Keratinocyte (primary cell): ENCODE results near the gene MMP21. TPM values are rescaled to one million over a fixed set of nuclear protein-coding genes. Genes with fewer than 3 reads are reported as not detected.

ENCODE experiments used
- DNase-seq: peaks from one replicate; pipeline ENCODE4 v3.0.0-alpha.2; 2011; ENCODE audit warnings: low read depth, missing footprints, low spot score
- FAIRE-seq: peaks from 2 replicates; lab custom pipeline; 2011; peaks lifted over from hg19 to GRCh38; lab: Jason Lieb, UNC
- H2AFZ ChIP-seq: 2 replicates; pipeline ENCODE4 v1.6.0; 2012; ENCODE audit warnings: low read length, control low read depth, inconsistent platforms; ENCODE audit not compliant: control insufficient read depth
- H3K27ac ChIP-seq: 2 replicates; pipeline ENCODE4 v1.5.1; 2011; ENCODE audit warnings: low read length; ENCODE audit not compliant: control insufficient read depth, insufficient read depth
- H3K27me3 ChIP-seq: 3 replicates; pipeline ENCODE4 v1.6.0; 2011; ENCODE audit warnings: low read length; ENCODE audit not compliant: control insufficient read depth, insufficient read depth; ENCODE audit errors: extremely low read depth
- H3K36me3 ChIP-seq, 2 experiments: 2 replicates in 1 of 2; 3 replicates in 1 of 2; pipeline ENCODE4 v1.5.1; 2011; ENCODE audit warnings: low read length in 2 of 2, mild to moderate bottlenecking in 1 of 2; ENCODE audit not compliant: control insufficient read depth in 2 of 2, insufficient read depth in 2 of 2; ENCODE audit errors: extremely low read depth in 1 of 2
- H3K4me1 ChIP-seq: 3 replicates; pipeline ENCODE4 v1.5.1; 2011; ENCODE audit warnings: low read length; ENCODE audit not compliant: control insufficient read depth, insufficient read depth; ENCODE audit errors: extremely low read depth
- H3K4me2 ChIP-seq: 3 replicates; pipeline ENCODE4 v1.6.0; 2011; ENCODE audit warnings: low read depth, low read length; ENCODE audit not compliant: control insufficient read depth, insufficient read depth; ENCODE audit errors: extremely low read depth
- H3K4me3 ChIP-seq, 3 experiments: fragments of 200-600 bp in 1 of 3; sonication (generic) in 1 of 3; 2 replicates in 2 of 3; 3 replicates in 1 of 3; pipeline ENCODE4 v1.5.1; 2011 to 2016; ENCODE audit warnings: low read length in 3 of 3, mild to moderate bottlenecking in 3 of 3, control low read depth in 2 of 3, inconsistent platforms in 1 of 3, low read depth in 1 of 3, mixed read lengths in 1 of 3, mixed run types in 1 of 3, moderate library complexity in 1 of 3; ENCODE audit not compliant: control insufficient read depth in 2 of 3, insufficient read depth in 2 of 3; ENCODE audit errors: extremely low read depth in 1 of 3
- H3K79me2 ChIP-seq: 2 replicates; pipeline ENCODE4 v1.6.0; 2012; ENCODE audit warnings: low read length; ENCODE audit not compliant: control insufficient read depth, insufficient read depth
- H3K9ac ChIP-seq: 3 replicates; pipeline ENCODE4 v1.6.0; 2011; ENCODE audit warnings: low read length; ENCODE audit not compliant: control insufficient read depth, insufficient read depth; ENCODE audit errors: extremely low read depth
- H3K9me1 ChIP-seq: 3 replicates; pipeline ENCODE4 v1.6.0; 2011; ENCODE audit warnings: low read length; ENCODE audit not compliant: control insufficient read depth, insufficient read depth; ENCODE audit errors: extremely low read depth
- H3K9me3 ChIP-seq: 2 replicates; pipeline ENCODE4 v1.5.1; 2012; ENCODE audit warnings: low read depth, low read length; ENCODE audit not compliant: control insufficient read depth
- H4K20me1 ChIP-seq: 3 replicates; pipeline ENCODE4 v1.6.0; 2011; ENCODE audit warnings: low read length; ENCODE audit not compliant: control insufficient read depth, insufficient read depth; ENCODE audit errors: extremely low read depth
- EZH2 ChIP-seq: IDR thresholded peaks from one replicate; pipeline ENCODE4 v1.6.1; 2012; ENCODE audit warnings: inconsistent platforms, mild to moderate bottlenecking, low read length, moderate library complexity
- dilution Hi-C: fragments of 300-500 bp; cut with MboI; formaldehyde crosslinking; loops from one replicate; pipeline ENCODE4 v1.7.0; 2020; ENCODE audit warnings: low sequenced_read_pairs; ENCODE audit not compliant: extremely low pct_ligation_motif_present
- polyA plus RNA-seq, 5 experiments: library from polyadenylated mRNA; depleted of rRNA in 3 of 5; stranded (reverse) in 3 of 5; stranded (forward) in 1 of 5; unstranded in 1 of 5; fragments of >200 nt; gene quantifications; 1 replicate in 1 of 5; 2 replicates in 3 of 5; 3 replicates in 1 of 5; pipeline versions ENCODE4 v1.2.1 to v1.2.3, GENCODE V29; 2011 to 2012; ENCODE audit warnings: missing spikeins in 2 of 5, low read depth in 1 of 5, low replicate concordance in 1 of 5
- TF ChIP-seq, protein P1 (sequence below), 3 experiments: IDR thresholded peaks in 1 of 3; conservative IDR thresholded peaks in 1 of 3; optimal IDR thresholded peaks in 1 of 3; 2 replicates in 2 of 3; 3 replicates in 1 of 3; pipeline versions ENCODE3 to v1.5.1; 2011; ENCODE audit warnings: low read length in 3 of 3, mild to moderate bottlenecking in 3 of 3, moderate library complexity in 2 of 3, control low read depth in 1 of 3, inconsistent platforms in 1 of 3; ENCODE audit not compliant: insufficient read depth in 2 of 3; ENCODE audit errors: extremely low read depth in 1 of 3

Gene MMP21
- polyA plus RNA-seq, 1 donor (not counting 4 experiments of a cell fraction or from before 2014, with no cell fraction given) = not detected

DNA sequence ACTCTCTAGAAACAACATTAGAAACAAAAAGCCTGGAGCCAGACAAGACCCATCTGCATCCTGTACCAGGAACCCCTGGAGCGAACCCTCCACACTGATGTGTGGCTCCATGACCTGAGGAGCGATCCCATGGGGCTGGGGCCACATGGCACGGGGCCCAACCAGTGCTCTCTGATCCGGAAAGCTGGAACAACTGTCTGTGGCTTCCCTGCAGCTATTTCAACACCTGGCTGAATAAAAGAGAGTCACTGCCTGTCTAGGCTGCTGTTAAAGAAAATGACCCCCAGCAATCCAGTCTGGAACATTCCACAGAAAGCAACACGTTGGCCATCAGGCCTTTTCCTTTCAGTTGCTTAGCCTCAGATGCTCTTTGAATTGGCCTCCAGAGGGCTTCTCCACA is 26.5 kb upstream of the MMP21 start:
- no peaks in the 10 kb centered on the region for H3K9me3 ChIP-seq
- dilution Hi-C loops = no loop called here
- H3K4me3 ChIP-seq = no peak overlapping the region
- peaks cover 7% of the 10 kb centered on the region for H3K4me1 ChIP-seq
- no peak overlapping the region for H2AFZ ChIP-seq
- no peak overlapping the region for H3K9ac ChIP-seq
- H3K36me3 ChIP-seq = peaks cover 8 to 16% of the 10 kb centered on the region in 2 experiments
- no peak for DNase-seq
- H3K27ac ChIP-seq = no peak overlapping the region
- H3K79me2 ChIP-seq = no peaks in the 10 kb centered on the region
- TF ChIP-seq, protein P1, sequence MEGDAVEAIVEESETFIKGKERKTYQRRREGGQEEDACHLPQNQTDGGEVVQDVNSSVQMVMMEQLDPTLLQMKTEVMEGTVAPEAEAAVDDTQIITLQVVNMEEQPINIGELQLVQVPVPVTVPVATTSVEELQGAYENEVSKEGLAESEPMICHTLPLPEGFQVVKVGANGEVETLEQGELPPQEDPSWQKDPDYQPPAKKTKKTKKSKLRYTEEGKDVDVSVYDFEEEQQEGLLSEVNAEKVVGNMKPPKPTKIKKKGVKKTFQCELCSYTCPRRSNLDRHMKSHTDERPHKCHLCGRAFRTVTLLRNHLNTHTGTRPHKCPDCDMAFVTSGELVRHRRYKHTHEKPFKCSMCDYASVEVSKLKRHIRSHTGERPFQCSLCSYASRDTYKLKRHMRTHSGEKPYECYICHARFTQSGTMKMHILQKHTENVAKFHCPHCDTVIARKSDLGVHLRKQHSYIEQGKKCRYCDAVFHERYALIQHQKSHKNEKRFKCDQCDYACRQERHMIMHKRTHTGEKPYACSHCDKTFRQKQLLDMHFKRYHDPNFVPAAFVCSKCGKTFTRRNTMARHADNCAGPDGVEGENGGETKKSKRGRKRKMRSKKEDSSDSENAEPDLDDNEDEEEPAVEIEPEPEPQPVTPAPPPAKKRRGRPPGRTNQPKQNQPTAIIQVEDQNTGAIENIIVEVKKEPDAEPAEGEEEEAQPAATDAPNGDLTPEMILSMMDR (optimal IDR thresholded peaks at IDR 0.05 in 1 of 3, IDR thresholded peaks at IDR 0.05 in 1 of 3, conservative IDR thresholded peaks at IDR 0.05 in 1 of 3; ENCODE audit: extremely low read depth in 1 of 3, insufficient read depth in 2 of 3, low read length in 3 of 3) = no peak
- no peak for TF ChIP-seq EZH2
- H3K27me3 ChIP-seq = no peaks in the 10 kb centered on the region
- no peak overlapping the region for H3K4me2 ChIP-seq
- no peak for FAIRE-seq
- H3K9me1 ChIP-seq = no peaks in the 10 kb centered on the region
- H4K20me1 ChIP-seq = no peaks in the 10 kb centered on the region

DNA sequence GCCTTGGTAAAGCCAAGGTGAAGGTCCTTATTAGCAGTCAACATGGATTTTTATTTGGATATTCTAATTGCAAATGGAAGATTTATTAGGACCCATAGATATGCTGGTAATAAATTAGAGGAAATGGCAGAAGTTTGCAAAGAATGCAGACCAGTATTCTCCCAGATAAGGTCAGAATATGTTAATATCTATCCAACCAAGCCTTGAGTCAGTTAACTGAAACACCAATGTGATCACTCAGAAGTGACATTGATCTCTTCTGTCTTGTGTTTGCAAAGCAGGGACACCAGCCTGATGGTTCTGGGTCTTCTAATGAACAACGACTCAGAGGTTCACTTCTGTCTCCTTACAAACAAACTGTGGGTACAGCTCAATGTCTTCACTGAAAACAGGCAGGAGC is 26.0 kb upstream of the MMP21 start:
- H3K36me3 ChIP-seq = peaks cover 5 to 14% of the 10 kb centered on the region in 2 experiments
- no peaks in the 10 kb centered on the region for H3K9me3 ChIP-seq
- TF ChIP-seq, protein P1 (optimal IDR thresholded peaks at IDR 0.05 in 1 of 3, IDR thresholded peaks at IDR 0.05 in 1 of 3, conservative IDR thresholded peaks at IDR 0.05 in 1 of 3; ENCODE audit: extremely low read depth in 1 of 3, insufficient read depth in 2 of 3, low read length in 3 of 3) = no peak
- TF ChIP-seq EZH2 = no peak
- H2AFZ ChIP-seq = no peak overlapping the region
- no peaks in the 10 kb centered on the region for H3K79me2 ChIP-seq
- H3K4me3 ChIP-seq = no peak overlapping the region
- H3K27me3 ChIP-seq = no peaks in the 10 kb centered on the region
- no peak overlapping the region for H3K27ac ChIP-seq
- H3K9ac ChIP-seq = no peak overlapping the region
- dilution Hi-C loops = no loop called here
- DNase-seq (no peak), FAIRE-seq (no peak)
- H4K20me1 ChIP-seq = no peaks in the 10 kb centered on the region
- no peak overlapping the region for H3K4me2 ChIP-seq
- H3K9me1 ChIP-seq = no peaks in the 10 kb centered on the region
- H3K4me1 ChIP-seq = peaks cover 7% of the 10 kb centered on the region
